DND-41 (cell line): ENCODE results near the gene MYO16.

Experiments used
- CTCF ChIP-seq: IDR thresholded peaks from 2 replicates; pipeline ENCODE4 v1.5.1; 2012; ENCODE audit warnings: borderline replicate concordance, low read length, moderate library complexity, mild to moderate bottlenecking; ENCODE audit not compliant: poor library complexity, severe bottlenecking; ENCODE audit errors: extremely low read depth
- EZH2 ChIP-seq: IDR thresholded peaks from 3 replicates; pipeline ENCODE4 v1.6.1; 2012; ENCODE audit warnings: borderline replicate concordance, low read depth, mild to moderate bottlenecking, moderate library complexity, low read length, inconsistent platforms; ENCODE audit not compliant: severe bottlenecking

- TF ChIP-seq CTCF (no peak), EZH2 (no peak)
Measured at GRCh38 chr13:108615241-108615640, 14.2 kb upstream of the MYO16 start.
